GM13977 (cell line): ENCODE data around the gene EXOC3L4.

Experiments used
- DNase-seq: peaks from one replicate; pipeline ENCODE4 v3.0.0; 2012; ENCODE audit warnings: low spot score
- in situ Hi-C: fragments of 300-500 bp; cut with MboI; formaldehyde crosslinking; loops from one replicate; pipeline ENCODE4 v1.12.0; 2022; ENCODE audit warnings: low sequenced_read_pairs, low pct_unique_long_range_greater_than_20kb, mixed read lengths, inconsistent platforms; ENCODE audit not compliant: unreplicated experiment
- TF ChIP-seq, protein P1 (sequence below): IDR thresholded peaks from 2 replicates; pipeline ENCODE4 v1.5.1; 2012; ENCODE audit warnings: mild to moderate bottlenecking, control low read depth; ENCODE audit not compliant: insufficient read depth; ENCODE audit errors: extremely low read depth, missing control alignments

The EXOC3L4 gene

DNA sequence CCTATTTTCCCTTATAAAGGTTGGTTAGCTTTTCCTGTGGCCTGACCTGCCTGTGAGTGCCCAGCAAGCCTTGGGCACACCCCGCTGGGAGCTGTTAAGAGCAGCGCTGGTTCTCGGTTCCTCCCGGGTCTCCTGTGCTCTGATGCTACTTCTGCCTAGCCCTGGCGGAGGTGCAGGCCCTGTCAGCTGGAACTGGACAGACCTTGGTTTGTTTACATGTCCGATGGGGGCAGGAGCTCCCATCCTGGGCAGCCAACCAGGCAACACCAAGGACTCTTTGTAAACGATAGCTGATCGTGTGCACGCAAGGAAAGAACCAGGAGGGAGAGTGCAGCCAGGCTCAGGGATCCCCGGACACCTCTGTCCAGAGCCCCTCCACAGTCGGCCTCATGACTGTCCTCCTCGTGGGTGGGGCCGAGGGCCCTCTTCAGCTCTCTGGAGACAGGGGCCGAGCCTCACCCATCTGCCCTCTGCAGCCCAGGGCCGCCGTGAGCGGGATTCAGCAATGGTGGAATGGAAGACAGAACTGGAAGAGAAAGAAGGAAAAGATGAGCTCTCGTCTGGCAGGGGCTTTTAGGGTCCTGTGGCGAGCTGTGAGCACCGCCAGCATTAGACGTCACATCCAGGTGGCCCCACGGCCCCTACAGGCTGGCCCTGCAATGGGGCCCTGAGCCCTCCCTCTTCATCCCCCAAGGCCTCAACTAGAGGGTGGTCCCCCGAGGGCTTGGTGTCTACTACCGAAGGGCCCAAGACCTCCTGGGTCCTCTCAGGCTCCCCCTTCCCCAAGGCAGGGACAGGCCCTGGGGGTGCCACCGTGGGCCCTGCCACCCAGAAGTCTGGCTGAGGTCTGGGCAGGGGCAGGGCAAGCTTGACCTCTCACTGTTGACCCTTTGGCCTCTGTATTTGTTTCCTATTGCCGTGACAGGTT is 41.1 kb downstream of the EXOC3L4 start:
- DNase-seq, result no peak
- in situ Hi-C loops, result no loop called here
- TF ChIP-seq, protein P1, sequence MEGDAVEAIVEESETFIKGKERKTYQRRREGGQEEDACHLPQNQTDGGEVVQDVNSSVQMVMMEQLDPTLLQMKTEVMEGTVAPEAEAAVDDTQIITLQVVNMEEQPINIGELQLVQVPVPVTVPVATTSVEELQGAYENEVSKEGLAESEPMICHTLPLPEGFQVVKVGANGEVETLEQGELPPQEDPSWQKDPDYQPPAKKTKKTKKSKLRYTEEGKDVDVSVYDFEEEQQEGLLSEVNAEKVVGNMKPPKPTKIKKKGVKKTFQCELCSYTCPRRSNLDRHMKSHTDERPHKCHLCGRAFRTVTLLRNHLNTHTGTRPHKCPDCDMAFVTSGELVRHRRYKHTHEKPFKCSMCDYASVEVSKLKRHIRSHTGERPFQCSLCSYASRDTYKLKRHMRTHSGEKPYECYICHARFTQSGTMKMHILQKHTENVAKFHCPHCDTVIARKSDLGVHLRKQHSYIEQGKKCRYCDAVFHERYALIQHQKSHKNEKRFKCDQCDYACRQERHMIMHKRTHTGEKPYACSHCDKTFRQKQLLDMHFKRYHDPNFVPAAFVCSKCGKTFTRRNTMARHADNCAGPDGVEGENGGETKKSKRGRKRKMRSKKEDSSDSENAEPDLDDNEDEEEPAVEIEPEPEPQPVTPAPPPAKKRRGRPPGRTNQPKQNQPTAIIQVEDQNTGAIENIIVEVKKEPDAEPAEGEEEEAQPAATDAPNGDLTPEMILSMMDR, result no peak

DNA sequence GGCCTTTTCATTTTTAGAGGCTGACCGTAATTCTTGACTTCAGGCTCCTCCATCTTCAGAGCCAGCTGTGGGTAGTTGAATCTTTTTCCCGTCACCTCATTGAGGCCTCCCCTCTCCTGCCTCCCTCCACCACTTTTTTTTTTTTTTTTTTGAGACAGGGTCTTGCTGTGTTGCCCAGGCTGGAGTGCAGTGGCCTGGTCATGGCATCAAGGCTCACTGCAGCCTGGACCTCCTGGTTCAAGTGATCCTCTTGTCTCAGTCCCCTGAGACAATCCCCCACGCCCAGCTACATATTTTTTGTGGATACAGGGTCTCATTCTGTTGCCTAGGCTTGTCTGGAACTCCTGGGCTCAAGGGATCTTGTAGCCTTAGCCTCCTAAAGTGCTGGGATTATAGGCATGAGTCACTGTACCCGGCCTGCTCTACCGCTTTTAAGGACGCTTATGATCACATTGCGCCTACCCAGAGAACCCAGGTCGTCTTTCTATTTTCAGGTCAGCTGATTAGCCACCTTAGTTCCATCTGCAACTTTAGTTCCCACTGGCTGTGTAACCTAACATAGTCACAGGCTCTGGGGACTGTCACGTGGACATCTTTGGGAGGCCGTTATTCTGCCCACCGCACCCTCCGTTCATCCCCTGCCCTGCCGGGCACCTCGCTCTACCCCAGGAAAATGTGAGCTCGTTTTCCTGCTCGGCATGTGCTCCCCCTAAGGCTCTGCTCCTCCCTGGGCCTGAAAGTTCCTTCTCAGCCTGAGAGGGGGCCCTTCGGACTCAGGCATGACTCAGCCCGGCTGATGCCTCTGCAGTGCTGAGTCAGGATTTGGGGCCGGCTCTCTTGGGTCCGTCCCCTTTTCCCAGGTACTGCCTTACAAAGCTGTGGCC is 42.1 kb downstream of the EXOC3L4 start:
- TF ChIP-seq, protein P1, result no peak
- no peak for DNase-seq
- in situ Hi-C loops, result no loop called here

DNA sequence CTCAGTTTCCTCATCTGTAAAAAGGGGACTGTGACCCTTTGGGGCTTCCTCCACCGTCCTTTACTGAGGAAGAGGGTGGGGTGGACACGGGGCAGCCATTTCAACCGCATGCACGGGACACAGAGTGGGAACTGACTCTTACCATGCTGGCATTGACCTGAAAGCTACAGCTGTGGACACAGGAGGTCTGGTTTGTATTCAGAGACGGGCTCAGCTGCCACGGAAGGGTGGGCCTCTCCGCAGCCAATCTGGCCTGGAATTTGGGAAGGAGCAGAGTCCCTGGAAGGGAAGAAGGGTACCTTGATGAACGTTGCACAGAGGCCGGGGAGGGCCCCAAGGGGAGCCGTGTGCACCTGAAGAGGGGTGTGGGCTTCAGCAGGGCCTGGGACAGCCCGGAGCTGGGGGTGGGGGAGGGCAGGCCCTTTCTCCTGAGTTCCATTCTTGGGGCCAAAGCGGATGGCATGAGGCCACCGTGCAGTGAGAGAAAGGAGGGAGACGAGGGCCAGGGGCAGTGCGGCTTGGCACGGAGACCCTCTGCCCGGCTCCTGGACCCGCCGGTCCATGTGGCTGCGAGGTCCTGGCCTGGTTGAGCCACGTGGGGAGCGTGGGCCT is 43.3 kb downstream of the EXOC3L4 start:
- DNase-seq, result no peak
- TF ChIP-seq, protein P1, result no peak
- in situ Hi-C loops, result no loop called here

DNA sequence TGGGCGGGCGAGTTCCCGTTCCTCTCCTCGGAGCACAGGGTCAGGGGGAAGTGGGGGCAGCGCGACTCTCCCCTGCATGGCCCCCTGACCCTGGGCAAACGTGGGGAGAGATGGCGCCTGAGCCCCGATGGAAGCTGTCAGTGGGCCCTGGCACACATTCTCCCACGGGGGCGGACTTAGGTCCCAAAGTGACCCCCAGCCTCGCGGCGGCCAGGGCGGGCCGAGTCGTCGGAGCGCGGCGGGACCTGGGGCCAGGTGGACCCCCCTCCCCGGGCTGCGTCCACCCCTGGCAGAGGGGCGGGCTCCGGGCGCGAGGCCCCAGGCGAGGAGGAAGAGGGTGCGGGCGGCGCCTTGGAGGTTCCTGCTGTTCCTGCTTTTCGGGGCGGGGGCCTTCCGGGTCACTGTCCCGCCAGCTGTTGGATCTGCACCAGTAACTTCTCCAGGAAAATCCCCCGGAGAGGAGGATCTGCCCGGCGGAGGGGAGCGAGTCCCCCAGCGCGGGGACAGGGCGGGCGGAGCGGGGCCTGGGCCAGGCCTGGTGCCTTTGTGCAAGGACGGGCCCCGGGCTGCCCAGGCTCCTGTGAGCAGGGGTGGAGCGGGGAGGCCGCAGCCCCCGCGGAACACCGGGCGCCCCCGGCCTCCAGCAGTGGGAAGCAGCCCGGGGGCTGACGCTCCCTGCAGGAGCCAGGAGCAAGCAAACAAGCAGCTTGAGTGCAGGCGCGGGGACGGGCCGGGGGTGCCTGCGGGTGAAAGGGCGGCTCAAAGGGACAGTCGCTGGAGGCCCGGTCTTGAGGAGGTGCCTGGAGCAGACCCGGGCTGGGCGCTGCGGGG is 44.0 kb downstream of the EXOC3L4 start:
- in situ Hi-C loops, result no loop called here
- TF ChIP-seq, protein P1, result no peak
- no peak for DNase-seq

DNA sequence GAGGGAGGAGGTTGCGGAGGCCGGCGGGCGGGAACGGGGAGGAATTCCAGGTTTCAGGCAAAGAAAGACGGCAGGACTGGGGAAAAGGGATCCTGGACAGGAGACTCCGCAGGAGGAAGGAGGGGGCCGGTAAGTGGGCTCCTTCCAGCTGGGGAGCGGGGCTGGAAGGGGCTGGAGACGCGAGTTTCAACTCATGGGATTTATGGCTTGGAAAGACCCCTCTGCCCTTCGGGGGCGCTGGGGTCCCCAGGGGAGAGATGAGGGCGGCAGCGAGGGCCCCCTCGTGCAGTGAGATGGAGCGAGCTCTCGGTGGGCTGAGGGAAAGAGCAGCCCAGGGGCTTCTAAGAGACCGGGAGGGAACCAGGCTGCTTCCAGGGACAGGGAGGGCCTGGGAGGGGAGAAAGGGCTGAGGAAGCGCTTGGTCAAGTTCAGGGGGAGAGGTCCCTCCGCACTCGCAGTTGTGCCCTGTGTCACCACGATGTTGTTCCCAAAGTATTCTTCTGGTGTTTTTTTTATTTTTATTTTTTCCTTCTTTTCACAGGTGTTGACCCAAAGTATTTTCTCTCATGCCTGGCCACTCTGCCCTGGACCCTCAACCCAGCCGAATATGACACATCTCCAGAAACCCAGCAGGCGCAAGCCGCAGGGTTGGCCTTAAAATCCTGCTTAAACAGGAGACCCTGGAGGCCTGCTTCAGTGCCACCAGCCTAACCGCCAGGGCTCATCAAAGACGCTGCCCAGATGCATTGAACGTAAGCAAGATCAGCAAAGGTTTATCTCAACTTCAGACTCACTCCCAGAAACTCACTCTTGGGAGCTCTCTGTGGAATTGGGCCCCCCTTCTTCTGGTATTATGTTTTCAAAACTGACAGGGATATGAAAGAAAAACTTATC is 44.9 kb downstream of the EXOC3L4 start:
- DNase-seq, result no peak
- in situ Hi-C loops, result no loop called here
- TF ChIP-seq, protein P1, result no peak
